HG02852 (cell line): Measurements from ENCODE around the gene OSBPL6.
"Not testable (repeated sequence)": the region's sequence is repeated elsewhere in the genome, so short reads cannot be mapped to it uniquely, and the experiment has no call there.

Source experiments
- ATAC-seq: cut with Tn5 transposase; IDR thresholded peaks from one replicate; pipeline ENCODE4 v1.9.1; 2021; ENCODE audit warnings: mild to moderate bottlenecking, moderate library complexity; ENCODE audit not compliant: unreplicated experiment

The OSBPL6 gene

GRCh38 chr2:178331474-178332432 lies 137.4 kb downstream of the OSBPL6 start:
- ATAC-seq = no peak

- no peak for ATAC-seq
Observed at GRCh38 chr2:178333851-178334250, 139.5 kb downstream of the OSBPL6 start.

- ATAC-seq = no peak
Observed at GRCh38 chr2:178335230-178335629, 140.9 kb downstream of the OSBPL6 start.

- ATAC-seq = no peak
Observed at GRCh38 chr2:178344121-178344520, 149.8 kb downstream of the OSBPL6 start.

GRCh38 chr2:178345951-178346350 lies 151.6 kb downstream of the OSBPL6 start:
- no peak for ATAC-seq

- ATAC-seq = no peak
Observed at GRCh38 chr2:178350051-178350450, 155.7 kb downstream of the OSBPL6 start.

GRCh38 chr2:178357704-178358103 lies 163.4 kb downstream of the OSBPL6 start:
- ATAC-seq = not testable (repeated sequence)

- no peak for ATAC-seq
Observed at GRCh38 chr2:178359192-178359912, 165.0 kb downstream of the OSBPL6 start.

- no peak for ATAC-seq
Observed at GRCh38 chr2:178361588-178361987, 167.3 kb downstream of the OSBPL6 start.

- ATAC-seq = no peak
Observed at GRCh38 chr2:178363252-178363651, 168.9 kb downstream of the OSBPL6 start.

- no peak for ATAC-seq
Observed at GRCh38 chr2:178365116-178365515, 170.8 kb downstream of the OSBPL6 start.

- no peak for ATAC-seq
Observed at GRCh38 chr2:178366412-178366811, 172.1 kb downstream of the OSBPL6 start.

- no peak for ATAC-seq
Observed at GRCh38 chr2:178367344-178367743, 173.0 kb downstream of the OSBPL6 start.

GRCh38 chr2:178374865-178375264 lies 180.6 kb downstream of the OSBPL6 start:
- no peak for ATAC-seq

GRCh38 chr2:178377046-178377445 lies 182.7 kb downstream of the OSBPL6 start:
- no peak for ATAC-seq

- ATAC-seq = no peak
Observed at GRCh38 chr2:178379162-178380004, 185.1 kb downstream of the OSBPL6 start.

- ATAC-seq = no peak
Observed at GRCh38 chr2:178380763-178381162, 186.5 kb downstream of the OSBPL6 start.

GRCh38 chr2:178383718-178384117 lies 189.4 kb downstream of the OSBPL6 start:
- ATAC-seq = no peak

GRCh38 chr2:178385595-178386148 lies 191.4 kb downstream of the OSBPL6 start:
- no peak for ATAC-seq

GRCh38 chr2:178386986-178387597 lies 192.8 kb downstream of the OSBPL6 start:
- ATAC-seq = no peak
